MM.1S (cell line): ENCODE measurements around the gene RABGAP1L.

ENCODE experiments used
- EZH2 ChIP-seq: fragments of 300-600 bp; sonication (generic); optimal IDR thresholded peaks from 2 replicates; pipeline ENCODE3; 2017; ENCODE audit warnings: low read depth, mild to moderate bottlenecking, antibody characterized with exemption, low read length, mixed read lengths
- TF ChIP-seq, protein P1 (sequence below): fragments of 300-600 bp; sonication (generic); IDR thresholded peaks from 2 replicates; pipeline ENCODE4 v1.5.1; 2016; ENCODE audit warnings: antibody characterized with exemption, low read length, mixed read lengths

DNA sequence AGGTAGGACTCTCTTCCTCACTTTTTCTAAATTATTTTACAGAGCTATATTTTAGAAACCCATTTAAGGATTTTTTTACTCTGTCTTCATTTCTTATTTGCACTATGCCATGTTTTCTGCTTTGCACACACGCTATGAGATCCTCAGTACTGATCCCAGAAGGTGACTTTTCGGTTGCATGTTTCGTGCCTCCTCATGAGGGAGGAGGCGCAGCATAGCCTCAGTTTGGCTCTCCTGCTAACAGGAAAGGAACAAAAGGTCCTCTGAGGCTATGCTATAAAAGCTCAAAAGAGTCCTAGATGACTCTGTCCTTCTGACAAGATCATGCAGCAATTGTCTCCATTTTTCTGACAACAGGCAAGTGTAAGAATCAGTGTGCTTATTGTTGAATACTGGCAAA, 478.2 kb downstream of the RABGAP1L start:
- no peak for TF ChIP-seq EZH2
- TF ChIP-seq, protein P1, sequence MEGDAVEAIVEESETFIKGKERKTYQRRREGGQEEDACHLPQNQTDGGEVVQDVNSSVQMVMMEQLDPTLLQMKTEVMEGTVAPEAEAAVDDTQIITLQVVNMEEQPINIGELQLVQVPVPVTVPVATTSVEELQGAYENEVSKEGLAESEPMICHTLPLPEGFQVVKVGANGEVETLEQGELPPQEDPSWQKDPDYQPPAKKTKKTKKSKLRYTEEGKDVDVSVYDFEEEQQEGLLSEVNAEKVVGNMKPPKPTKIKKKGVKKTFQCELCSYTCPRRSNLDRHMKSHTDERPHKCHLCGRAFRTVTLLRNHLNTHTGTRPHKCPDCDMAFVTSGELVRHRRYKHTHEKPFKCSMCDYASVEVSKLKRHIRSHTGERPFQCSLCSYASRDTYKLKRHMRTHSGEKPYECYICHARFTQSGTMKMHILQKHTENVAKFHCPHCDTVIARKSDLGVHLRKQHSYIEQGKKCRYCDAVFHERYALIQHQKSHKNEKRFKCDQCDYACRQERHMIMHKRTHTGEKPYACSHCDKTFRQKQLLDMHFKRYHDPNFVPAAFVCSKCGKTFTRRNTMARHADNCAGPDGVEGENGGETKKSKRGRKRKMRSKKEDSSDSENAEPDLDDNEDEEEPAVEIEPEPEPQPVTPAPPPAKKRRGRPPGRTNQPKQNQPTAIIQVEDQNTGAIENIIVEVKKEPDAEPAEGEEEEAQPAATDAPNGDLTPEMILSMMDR, result no peak
